Mononuclear cell (primary cell): ENCODE measurements around the gene ATP6V1A. TPM values are rescaled to one million over a fixed set of nuclear protein-coding genes. Genes with fewer than 3 reads are reported as not detected.

ENCODE experiments used
- H3K27me3 ChIP-seq: 2 replicates; pipeline ENCODE4 v1.6.0; 2011; ENCODE audit warnings: low read length, control low read depth; ENCODE audit not compliant: insufficient read depth
- H3K4me1 ChIP-seq: 2 replicates; pipeline ENCODE4 v1.5.1; 2011; ENCODE audit warnings: mild to moderate bottlenecking, low read length, control low read depth; ENCODE audit not compliant: insufficient read depth
- H3K4me3 ChIP-seq: 2 replicates; pipeline ENCODE4 v1.5.1; 2011; ENCODE audit warnings: mild to moderate bottlenecking, low read length, moderate library complexity
- H3K9me3 ChIP-seq: 2 replicates; pipeline ENCODE4 v1.5.1; 2011; ENCODE audit warnings: low read depth, mild to moderate bottlenecking, control low read depth, low read length
- total RNA-seq: library from RNA; depleted of rRNA; stranded (reverse); fragments of >200 nt; gene quantifications from one replicate; pipeline ENCODE4 v1.2.3, GENCODE V29; 2012

ATP6V1A gene
- 30.9 TPM for total RNA-seq

DNA sequence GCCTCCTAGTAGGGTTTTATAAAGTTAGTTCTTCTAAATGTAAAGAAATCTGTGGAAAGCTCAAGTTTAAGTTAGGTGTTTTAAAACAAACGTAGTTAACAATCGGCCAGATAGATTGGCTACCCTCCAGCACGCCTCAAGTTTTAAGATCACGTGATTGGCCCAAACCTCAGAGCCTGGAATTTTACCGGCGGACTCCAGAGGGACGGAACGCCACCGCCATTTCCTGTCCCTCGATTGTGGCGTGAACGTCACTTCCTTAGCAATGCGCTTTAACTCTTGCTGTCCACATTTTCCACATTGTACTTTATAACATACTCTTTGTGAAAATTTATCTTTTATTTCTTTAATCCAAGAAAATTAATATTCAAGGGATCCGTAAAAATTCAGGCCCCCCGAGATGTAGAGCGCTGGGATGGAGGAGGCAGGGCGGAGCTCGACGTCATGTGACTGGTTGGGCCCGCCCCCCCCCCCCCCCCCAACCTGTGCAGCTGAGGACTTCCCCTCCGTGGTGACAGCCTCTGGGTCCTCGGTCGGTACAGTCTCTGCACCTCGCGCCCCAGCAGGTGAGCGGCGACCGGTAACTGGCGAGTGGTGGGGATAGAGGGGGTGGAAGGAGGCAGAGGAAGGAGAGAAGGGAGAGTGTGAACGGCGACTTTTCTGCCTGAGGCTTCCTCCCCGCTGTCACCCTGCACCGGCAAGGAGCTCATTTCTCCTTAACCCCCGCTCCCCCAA is at the start of gene ATP6V1A:
ATP6V1A (plus strand) TSS at position 488 of the 735 bp plus-strand sequence. CDS start 31,719 bp downstream, outside the sequence.
- Histone ChIP-seq H3K4me3 (peak within 1 kb of the TSS; percentile 90), H3K9me3 (no peaks in the 10 kb centered on the region), H3K4me1 (peaks cover 48% of the 10 kb centered on the region), H3K27me3 (no peaks in the 10 kb centered on the region)

DNA sequence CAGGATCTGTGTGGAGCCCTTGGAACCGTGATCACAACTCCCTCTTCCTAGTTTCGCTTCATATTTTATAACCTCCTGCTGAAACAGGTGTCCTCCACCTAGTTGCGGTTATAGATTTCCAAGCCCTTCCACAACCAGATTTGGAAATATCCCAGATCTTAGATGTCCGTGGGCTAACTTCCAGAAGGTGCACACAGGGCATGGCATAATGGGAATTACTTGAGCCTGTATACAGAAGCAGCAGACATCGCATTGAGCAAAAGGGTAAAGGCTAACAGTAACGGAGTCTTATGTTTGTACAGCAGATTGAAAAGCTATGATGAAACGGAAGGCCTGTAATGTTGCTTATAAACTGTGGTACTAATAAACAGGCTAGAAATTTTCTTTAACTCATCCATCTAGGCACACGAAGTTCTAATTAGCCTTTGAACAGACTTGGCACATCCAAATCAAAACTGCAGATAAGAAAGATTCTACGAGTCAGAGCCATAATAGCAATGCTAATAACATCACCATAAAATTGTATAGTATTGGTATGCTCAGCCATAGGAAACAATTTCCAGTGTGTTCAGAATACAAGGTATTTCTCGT is 49.2 kb upstream of the ATP6V1A start:
- Histone ChIP-seq H3K4me3 (peak overlapping the region; percentile 97), H3K27me3 (no peaks in the 10 kb centered on the region), H3K4me1 (peaks cover 40% of the 10 kb centered on the region), H3K9me3 (no peaks in the 10 kb centered on the region)

GRCh38 chr3:113698213-113698742 is 48.6 kb upstream of the ATP6V1A start:
- H3K4me1 ChIP-seq: peaks cover 40% of the 10 kb centered on the region
- H3K4me3 ChIP-seq: no peak overlapping the region
- H3K9me3 ChIP-seq: no peaks in the 10 kb centered on the region
- no peaks in the 10 kb centered on the region for H3K27me3 ChIP-seq

- no peaks in the 10 kb centered on the region for H3K9me3 ChIP-seq
- H3K4me3 ChIP-seq: no peak overlapping the region
- no peaks in the 10 kb centered on the region for H3K27me3 ChIP-seq
- peaks cover 37% of the 10 kb centered on the region for H3K4me1 ChIP-seq
These were observed 47.9 kb upstream of the ATP6V1A start for GRCh38 chr3:113698956-113699355.

DNA sequence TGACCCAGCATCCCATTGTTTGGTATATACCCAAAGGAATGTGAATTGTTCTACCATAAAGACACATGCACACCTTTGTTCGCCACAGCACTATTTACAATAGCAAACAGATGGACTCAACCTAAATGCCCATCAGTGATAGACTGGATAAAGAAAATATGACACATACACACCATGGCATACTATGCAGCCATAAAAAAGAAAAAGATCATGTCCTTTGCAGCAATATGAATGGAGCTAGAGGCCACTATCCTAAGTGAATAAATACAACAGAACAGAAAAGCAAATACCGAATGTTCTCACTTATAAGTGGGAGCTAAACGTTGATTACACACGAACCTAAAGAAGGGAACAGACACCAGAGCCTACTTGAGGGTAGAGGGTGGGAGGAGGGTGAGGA is 39.0 kb upstream of the ATP6V1A start:
- H3K4me1 ChIP-seq: no peaks in the 10 kb centered on the region
- H3K27me3 ChIP-seq: no peaks in the 10 kb centered on the region

DNA sequence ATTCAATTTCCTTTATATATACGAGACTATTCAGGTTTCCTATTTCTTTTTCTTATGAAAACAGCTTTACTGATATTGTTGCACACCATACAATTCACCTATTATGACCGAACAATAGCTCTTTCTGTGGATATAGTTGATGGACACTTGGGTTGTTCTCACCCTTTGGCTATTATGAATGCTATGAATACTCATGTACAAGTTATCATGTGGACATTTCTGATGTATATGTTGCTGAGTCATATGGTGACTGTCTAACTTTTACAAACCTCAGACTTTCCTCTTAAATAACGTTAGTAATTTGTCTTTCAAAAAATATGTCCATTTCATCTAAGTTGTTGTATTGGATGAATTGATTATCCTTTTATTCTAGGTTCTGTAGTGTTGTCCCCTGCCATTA is 34.7 kb upstream of the ATP6V1A start:
- Histone ChIP-seq H3K4me1 (no peaks in the 10 kb centered on the region), H3K27me3 (no peaks in the 10 kb centered on the region), H3K9me3 (no peaks in the 10 kb centered on the region), H3K4me3 (no peak overlapping the region)

More for the DNA sequence above, 39.0 kb upstream of the ATP6V1A start:
- Histone ChIP-seq H3K9me3 (no peaks in the 10 kb centered on the region), H3K4me3 (no peak overlapping the region)

- Histone ChIP-seq H3K4me3 (no peak overlapping the region), H3K9me3 (no peaks in the 10 kb centered on the region), H3K4me1 (no peaks in the 10 kb centered on the region), H3K27me3 (no peaks in the 10 kb centered on the region)
These were observed 32.1 kb upstream of the ATP6V1A start for GRCh38 chr3:113714702-113715101.

GRCh38 chr3:113717308-113717707 is 29.5 kb upstream of the ATP6V1A start:
- Histone ChIP-seq H3K9me3 (no peaks in the 10 kb centered on the region), H3K4me3 (no peak overlapping the region), H3K4me1 (peaks cover 3% of the 10 kb centered on the region), H3K27me3 (no peaks in the 10 kb centered on the region)

DNA sequence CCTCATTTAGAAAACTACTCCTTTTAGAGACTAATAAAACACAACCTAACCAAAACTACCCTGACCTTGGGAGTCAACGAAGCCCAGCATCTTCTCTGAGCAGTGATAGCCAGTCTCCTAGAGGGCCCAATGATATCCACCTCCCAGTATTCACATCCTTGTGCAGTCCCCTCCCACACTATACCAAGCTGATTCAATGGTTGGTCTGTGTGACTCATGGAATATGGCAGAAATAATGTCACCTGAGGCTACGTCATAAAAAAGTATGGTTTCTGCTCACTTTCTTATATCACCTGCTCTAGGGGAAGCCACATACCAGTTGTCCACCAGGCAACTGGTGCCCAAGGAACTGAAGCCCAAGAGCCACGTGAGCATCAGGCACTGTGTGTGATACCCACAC is 29.0 kb upstream of the ATP6V1A start:
- no peak overlapping the region for H3K4me3 ChIP-seq
- H3K27me3 ChIP-seq: no peaks in the 10 kb centered on the region
- H3K4me1 ChIP-seq: peaks cover 3% of the 10 kb centered on the region
- H3K9me3 ChIP-seq: no peaks in the 10 kb centered on the region

DNA sequence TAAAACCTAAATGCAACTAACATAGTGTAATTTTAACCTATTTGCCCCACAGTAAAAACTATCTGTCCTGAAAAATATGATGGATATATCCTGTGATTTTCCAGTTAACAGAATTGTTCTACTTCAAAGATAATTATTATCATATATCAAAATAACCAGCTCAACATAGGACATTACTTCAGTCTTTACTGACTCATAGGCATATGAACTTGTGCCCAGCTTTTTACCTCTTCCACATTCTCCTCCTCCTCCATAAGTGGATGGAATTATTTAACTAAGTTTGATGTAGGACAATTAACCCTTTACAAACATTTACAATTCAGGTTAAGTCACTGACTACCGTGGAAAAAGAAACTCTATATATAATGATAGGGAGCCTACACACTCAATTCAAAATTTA is 27.5 kb upstream of the ATP6V1A start:
- H3K27me3 ChIP-seq: no peaks in the 10 kb centered on the region
- H3K4me3 ChIP-seq: no peak overlapping the region
- no peaks in the 10 kb centered on the region for H3K9me3 ChIP-seq
- H3K4me1 ChIP-seq: peaks cover 3% of the 10 kb centered on the region

DNA sequence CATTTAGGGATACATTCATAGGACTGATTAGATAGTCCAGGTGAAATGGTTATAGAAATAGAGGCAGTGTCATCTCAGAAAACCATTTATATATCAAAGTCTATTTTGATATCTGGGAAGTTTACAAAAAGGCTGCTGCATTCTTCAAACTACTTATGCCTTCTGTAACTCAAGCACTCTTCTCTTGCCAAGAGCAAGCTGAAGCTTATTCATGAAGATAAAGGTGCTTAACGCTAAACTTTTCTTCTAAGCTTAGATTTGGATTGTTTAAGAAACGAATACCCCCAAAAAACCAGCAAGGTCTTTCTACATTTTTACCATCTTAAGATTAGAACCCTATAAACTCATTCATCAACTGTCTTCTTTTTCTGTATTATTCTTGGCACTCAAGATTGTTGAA is 27.1 kb upstream of the ATP6V1A start:
- no peaks in the 10 kb centered on the region for H3K27me3 ChIP-seq
- no peak overlapping the region for H3K4me3 ChIP-seq
- no peaks in the 10 kb centered on the region for H3K9me3 ChIP-seq
- H3K4me1 ChIP-seq: peaks cover 3% of the 10 kb centered on the region

DNA sequence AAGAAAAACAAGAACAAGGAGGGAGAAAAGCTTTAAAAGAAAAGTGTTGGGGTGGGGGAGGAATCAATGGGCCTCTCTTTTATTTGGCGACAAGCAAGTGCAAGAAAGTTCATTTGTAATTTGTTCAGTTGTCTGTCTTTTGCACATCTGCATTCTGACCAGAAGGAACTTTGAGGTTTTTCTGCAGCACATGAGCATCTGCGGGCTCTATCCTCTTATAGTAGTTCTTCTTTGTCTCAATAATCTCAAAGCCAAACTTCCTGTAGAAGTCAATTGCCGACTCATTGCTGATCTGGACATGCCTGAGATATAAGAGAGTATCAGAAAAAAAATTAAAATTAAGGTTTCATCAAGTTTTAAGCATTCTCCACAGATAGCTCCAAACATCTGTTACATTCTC is 25.2 kb upstream of the ATP6V1A start:
- Histone ChIP-seq H3K4me3 (no peak overlapping the region), H3K9me3 (no peaks in the 10 kb centered on the region), H3K4me1 (peaks cover 3% of the 10 kb centered on the region), H3K27me3 (no peaks in the 10 kb centered on the region)

GRCh38 chr3:113728661-113729060 is 18.2 kb upstream of the ATP6V1A start:
- no peaks in the 10 kb centered on the region for H3K27me3 ChIP-seq
- no peaks in the 10 kb centered on the region for H3K4me1 ChIP-seq
- H3K9me3 ChIP-seq: no peaks in the 10 kb centered on the region
- H3K4me3 ChIP-seq: no peak overlapping the region

DNA sequence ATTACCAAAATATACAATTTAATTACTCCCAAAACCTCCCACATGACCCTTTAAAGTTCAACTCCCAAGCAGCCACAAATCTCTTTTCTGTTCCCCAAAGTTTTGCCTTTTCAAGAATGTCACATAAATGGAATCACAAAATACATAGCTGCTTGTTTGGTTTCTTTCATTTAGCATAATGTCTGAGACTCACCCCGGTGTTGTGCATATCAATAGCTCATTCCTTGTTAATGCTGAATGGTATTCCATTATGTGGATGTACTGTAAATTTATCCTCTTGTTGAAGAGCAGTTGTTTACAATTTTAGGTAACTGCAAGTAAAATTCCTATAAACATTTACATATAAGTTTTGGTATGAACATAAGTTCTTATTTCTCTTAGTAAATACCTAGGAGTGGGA is 16.3 kb upstream of the ATP6V1A start:
- Histone ChIP-seq H3K27me3 (no peaks in the 10 kb centered on the region), H3K4me3 (no peak overlapping the region), H3K9me3 (no peaks in the 10 kb centered on the region), H3K4me1 (no peaks in the 10 kb centered on the region)

DNA sequence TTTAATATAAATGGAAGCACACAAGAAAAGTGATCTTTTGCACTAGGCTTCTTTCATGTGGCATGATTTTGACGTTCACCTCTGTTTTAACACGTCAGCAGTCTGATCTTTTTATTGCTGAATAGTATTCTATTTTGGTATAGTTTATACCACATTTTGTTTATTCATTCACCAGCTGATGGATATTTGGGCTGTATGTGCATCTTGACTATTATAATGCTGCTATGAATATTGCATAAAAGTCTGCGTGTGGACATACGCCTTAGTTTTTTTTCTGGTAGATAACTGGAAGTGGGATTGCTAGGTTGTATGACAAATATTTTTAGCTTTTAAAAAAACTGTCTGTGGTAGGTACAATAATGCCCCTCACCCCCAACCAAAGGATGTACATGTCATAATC is 15.1 kb upstream of the ATP6V1A start:
- H3K9me3 ChIP-seq: no peaks in the 10 kb centered on the region
- no peaks in the 10 kb centered on the region for H3K27me3 ChIP-seq
- peaks cover 3% of the 10 kb centered on the region for H3K4me1 ChIP-seq
- H3K4me3 ChIP-seq: no peak overlapping the region
